ENCODE data around the gene ACSF2.

The ACSF2 gene

DNA sequence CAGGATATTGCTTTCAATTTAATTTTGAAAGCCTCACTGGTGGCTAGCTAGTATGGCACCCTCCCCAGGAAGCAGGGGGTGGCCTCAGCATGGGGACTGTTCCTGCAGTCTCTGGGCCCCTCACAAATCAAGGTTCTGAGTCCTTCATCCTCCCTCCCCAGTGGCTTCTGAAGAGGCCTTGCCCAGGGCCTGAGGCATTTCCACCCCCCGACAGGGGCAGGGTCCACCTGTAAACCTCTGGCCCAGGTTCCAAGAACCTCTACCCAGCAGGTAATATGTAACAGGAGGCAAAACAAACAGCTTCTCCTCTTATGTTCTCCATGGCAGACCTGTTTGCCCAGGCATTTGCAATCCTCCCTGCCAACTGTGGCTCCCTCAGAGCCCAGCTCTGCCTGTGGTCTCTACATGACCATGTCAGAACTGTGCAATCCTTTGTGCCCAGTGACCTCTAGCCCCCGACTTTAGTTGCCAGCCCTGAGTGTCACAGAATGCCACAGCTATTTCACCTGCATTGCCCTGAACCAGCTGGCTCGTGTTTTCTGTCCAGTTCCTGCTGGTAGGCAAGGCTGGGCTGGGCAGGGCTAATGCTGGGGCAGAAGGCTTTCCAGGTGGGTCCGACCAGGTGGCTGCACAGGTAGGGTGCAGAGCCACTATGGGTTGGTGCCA, 14.3 kb downstream of the ACSF2 start:
- no peak for DNase-seq (ENCODE audit: low read depth)

DNA sequence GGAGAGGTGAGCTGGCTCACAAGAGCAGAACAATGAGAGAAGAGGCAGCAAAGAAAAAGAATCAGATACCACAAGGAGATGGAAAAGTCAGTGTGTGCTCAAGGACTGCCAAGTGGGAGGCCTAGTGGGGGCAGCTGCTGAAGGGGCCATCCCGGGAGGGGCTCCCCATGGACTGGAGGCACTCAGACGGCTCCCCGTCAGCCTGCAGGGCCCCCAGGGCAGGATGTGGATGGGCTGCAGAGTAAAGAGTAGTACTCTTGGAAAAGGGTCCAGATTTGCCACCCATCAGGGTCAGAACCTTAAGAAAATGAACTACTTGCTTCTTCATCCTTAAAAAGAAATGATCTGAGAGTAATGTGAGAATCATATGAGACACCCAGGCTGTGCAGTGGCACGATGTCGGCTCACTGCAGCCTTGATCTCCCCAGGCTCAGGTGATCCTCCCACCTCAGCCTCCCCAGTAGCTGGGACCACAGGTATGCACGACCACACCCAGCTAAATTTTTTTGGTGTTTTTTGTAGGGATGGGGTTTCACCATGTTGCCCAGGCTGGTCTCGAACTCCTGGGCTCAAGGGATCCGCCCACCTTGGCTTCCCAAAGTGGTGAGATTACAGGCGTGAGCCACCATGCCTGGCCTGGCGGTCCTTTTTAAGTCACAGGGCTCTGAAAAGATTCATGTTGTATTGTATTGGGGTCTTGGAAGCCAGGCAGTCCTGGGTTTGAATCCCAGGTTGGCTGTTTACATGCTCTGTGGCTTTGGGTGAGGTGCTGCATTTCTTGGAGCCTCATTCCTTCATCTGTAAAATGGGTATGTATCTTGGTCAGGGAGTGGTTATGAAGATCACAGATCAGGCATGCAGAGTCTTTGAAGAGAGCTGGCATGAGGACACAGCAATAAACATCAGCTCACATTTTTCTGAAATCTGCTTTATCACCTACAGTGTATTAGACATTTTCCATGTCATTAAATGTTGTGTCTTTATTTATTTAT, 15.1 kb downstream of the ACSF2 start:
- DNase-seq (ENCODE audit: low read depth) = no peak

DNA sequence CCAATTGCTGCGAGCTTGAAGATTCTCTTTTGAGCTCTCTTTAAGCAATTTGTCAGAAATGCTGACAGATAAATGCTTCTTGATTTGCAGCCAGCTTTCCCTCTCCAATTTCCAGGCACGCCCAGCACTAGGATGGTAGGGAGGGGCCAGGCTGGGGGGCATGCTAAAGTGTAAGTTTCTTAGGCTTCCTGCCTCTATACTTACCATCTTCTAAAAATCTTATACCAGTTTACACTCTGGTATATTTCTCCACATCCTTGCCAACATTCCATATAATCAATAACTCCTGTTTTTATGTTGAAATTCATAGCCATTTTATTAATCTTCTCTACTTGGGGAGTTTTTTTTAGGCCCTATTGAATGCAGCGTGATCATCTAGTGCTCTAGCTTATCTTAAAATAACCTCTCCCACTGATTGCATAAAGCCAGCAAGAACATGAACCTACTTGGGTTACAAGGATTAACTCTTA, 17.5 kb downstream of the ACSF2 start:
- DNase-seq (ENCODE audit: low read depth) = peak; percentile 71

DNA sequence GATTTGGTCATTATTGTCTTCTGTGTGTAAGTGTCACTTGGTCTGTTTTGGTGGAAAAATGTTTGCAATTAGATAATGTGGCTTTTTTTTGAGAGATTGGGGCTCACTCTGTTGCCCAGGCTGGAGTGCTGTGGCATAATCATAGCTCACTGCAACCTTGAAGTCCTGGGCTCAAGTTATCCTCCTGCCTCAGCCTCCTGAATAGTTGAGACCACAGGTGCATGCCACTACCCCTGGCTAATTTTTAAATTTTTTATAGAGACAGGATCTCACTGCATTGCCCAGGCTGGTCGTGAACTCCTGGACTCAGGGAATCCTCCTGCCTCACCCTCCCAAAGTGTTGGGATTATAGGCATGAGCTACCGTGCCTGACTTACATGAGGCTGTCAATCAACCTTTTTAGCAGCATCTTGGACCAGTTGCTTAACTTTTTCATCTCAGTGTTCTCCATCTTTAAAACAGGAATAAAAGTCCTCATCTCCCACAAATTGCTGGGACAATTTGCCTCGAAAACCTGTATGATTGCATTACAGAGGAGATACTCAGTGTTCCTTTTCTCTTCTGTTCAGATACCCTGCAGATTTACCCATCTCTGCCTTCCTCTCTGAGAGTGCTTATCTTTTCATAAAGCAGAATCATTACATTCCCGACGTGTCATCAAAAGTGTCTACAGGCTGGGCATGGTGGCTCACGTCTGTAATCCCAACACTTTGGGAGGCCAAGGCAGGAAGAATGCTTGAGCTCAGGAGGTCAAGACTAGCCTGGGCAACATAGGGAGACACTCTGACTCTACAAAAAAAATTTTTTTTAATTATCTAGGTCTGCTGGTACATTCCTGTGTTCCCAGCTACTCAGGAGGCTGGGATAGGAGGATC, 19.1 kb downstream of the ACSF2 start:
- no peak for DNase-seq (ENCODE audit: low read depth)

DNA sequence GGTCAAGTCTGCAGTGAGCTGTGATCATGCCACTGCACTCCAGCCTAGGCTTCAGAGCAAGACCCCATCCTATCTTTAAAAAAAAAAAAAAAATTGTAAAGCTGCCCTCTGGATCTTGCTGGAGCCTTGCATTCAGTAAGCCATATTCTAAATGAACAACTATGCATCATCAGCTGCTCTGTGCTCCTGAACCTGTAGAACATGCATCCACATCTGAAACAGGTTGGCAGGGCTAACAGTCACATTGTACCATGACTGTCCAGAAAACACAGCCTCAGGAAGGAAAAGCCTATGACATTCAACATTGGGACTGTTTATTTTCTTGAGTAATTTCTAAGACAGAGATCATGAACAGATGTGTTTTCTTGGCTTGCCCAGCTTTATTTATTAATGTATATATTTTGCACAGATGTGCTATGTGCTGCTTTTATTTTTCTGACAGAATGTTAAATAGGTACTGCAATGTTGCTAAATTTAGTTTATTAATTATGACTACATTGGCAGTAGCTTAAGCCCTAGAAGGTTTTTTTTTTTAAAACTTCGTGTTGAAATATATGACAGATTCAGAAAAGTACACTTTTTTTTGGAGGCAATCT, 19.8 kb downstream of the ACSF2 start:
- no peak for DNase-seq (ENCODE audit: low read depth)

DNA sequence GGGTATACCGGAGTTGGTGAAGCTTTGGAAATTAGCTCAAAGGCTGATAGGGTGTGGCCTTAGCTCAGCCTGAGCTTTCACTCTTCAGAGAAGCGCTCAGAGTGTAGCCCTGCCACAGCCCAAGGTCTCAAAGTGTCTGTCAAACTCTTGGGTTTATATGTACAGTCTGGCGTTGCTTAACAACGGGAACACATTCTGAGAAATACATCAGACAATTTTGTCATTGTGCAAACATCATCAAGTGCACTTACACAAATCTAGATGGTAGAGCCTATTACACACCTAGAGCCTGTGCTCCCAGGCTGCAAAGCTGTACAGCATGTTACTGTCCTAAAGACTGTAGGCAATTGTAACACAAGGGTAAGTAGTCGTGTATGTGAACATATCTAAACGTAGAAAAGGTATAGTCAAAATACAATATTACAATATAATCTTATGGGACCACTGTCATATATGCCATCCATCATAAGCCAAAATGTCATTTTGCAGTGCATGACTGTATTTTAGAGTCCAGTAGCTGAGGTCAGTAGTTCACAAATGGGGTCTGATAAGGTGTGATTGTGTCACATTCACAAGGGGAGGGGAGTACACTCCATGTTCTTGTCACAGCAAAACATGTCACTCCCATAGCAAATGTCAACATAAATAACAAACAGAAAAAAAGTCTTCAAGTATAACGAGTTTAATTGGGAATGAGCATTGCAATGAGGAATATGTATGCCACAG, 22.0 kb downstream of the ACSF2 start:
- DNase-seq (ENCODE audit: low read depth) = peak; percentile 13

DNA sequence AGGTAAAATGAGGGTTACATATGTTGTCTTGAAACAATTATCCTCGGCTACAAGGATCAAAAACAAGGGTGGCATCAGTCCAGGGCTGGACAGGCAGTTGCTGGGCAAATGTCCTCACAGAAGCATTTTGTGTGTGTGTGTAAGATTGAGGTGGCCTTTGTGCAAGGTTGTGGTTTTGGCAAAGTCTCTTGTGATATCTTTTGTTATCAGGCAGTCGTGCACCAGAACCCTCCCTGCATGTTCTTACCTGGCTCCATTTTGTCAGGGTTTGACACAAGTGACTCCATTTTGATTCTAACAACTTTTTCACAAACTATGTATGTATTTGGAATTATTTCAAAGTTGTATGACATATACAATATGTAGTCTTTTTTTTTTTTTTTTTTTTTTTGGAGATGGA, 22.6 kb downstream of the ACSF2 start:
- DNase-seq (ENCODE audit: low read depth) = no peak

DNA sequence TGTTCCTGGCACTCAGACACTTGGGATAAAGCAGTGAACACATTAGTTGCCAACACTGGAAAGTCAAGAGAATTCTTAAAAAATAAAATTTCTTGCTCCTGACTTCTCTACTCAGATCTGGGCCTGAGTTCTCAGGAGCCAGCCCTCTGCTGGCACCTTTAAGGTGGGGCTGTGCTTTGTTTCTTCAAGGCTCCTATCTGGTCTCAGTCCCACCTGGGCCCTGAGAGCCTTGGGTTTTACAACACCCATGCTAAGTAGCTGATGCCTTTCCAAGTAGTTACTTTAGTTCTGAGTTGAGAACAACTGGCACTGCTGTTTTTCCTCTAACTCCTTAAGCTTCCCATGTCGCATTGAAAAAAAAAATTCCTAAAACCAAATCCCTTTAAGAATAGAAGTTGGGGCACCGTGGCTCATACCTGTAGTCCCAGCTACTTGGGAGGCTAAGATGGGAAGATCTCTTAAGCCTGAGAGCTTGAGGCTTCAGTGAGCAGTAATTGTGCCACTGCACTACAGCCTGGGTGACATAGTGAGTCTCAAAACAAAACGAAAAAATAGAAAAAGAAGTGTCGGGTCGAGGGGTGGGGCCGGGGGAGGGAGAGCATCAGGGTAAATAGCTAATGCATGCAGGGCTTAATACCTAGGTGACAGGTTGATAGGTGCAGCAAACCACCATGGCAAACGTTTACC, 26.1 kb downstream of the ACSF2 start:
- DNase-seq (ENCODE audit: low read depth) = no peak

DNA sequence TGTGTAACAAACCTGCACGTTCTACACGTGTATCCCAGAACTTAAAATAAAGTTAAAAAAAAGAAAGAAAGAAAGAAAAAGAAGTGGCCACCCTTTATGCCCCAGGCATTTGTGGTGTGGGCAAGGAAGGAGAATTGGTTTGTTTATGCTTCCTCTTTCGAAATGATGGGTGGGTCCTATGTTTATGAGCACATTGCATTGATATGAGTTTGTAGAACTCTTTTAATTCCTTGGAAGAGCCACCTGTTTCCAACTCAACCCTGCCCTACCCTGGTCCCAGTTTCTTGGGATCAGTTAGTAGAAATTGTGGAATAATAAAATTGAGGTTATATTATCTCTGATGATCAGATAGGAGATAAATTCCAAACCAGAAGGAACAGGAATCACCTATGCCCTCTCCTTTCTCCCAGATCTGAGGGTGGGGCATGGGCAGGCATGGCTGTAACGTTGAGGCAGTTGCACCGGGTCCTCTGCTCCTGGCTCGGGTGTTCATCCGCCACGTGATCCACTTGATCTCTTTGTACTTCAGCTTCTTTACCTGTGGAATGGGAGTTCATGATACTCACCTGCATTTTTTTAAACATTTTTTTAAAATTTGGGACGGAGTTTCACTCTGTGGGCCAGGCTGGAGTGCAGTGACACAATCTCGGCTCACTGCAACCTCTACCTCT, 26.7 kb downstream of the ACSF2 start:
- DNase-seq (ENCODE audit: low read depth) = peak; percentile 31

DNA sequence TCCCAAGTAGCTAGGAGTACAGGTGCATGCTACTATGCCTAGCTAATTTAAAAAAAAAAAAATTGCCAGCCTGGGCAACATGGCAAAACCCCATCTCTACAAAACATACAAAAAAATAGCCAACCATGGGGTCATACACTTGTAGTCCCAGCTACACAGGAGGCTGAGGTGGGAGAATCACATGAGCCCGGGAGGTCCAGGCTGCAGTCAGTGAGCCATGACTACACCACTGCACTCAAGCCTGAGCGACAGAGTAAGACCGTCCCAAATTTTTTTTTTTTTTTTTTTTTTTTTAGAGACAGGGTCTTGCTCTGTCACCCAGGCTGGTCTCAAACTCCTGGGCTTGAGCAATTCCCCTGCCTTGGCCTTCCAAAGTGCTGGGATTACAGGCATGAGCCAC, 27.9 kb downstream of the ACSF2 start:
- no peak for DNase-seq (ENCODE audit: low read depth)

DNA sequence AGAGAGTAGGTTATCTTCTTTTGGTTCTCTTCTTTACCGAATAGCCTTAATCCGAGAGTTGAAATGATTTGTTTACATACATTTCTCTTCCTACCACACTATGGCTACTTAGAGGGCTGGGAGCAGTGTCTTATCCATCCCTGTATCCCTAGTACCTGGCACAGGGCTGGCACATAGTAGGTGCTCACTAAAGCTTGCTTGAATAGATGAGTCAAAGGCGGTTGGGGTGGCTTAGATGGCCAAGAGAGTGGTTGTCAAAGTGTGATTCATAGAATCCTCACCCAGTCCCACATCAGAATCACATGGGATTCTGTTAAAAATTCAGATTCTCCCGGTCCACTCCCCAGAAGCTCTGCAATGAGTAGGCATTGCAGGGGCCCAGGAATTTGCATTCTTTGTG, 31.6 kb downstream of the ACSF2 start:
- no peak for DNase-seq (ENCODE audit: low read depth)

DNA sequence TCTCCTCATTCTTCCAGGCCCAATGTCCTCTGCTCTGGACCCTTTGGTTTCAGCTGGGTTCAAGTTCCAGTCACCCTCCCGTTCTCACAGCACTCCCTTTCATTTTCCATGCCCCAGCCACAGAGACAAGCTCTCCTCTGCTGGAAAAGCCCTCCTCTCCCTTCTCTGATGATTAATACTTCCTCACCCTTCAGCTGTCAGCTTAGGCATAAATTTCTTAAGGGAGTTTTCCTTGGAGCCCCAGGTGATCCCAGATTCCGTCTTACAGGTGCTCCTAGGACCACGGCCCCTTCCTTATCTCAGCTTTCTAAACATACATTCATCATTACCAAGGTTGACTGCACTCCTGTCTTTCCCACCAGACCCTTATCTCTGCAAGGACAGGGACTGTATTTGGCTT, 32.3 kb downstream of the ACSF2 start:
- DNase-seq (ENCODE audit: low read depth) = no peak

DNA sequence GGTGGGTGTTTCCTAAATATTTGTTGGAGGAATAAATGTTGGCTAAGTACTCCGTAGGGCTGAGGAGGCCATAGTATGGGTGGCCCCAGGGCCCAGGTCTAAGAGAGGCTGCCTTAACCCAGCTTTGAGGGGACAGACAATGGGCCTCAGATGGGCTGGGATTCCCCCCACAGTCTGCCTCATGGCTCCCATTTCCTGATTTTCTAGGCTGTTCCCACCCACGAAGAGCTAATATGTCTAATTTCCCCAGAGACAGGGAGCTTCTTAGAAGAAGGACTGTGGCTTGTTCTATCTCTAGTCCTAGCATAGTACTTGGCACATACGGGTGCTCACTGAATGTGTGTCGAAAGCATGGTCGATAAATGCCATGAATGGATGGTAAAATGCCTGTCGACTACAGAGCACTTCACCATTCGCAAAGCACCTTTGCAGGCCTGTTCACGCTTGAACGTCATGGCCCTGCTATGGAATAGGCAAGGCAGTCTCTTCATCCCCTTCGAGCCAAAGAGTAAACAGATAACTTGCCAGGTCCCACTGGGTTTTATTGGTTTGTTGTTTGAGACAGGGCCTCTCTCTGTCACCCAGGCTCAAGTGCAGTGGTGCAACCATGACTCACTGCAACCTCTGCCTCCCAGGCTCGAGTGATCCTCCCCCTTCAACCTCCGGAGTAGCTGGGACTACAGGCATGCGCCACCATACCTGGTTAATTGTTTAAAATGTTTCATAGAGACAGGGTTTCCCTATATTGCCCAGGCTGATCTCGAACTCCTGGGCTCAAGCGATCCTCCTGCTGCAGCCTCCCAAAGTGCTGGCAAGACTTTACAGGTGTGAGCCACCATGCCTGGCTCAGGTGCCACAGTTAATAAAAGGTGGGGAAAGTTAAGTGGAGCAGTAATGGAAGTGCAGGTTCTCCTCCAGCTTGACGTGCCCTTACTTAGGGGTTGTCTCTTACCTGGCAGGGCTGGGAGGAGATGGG, 33.0 kb downstream of the ACSF2 start:
- peak; percentile 67 for DNase-seq (ENCODE audit: low read depth)

DNA sequence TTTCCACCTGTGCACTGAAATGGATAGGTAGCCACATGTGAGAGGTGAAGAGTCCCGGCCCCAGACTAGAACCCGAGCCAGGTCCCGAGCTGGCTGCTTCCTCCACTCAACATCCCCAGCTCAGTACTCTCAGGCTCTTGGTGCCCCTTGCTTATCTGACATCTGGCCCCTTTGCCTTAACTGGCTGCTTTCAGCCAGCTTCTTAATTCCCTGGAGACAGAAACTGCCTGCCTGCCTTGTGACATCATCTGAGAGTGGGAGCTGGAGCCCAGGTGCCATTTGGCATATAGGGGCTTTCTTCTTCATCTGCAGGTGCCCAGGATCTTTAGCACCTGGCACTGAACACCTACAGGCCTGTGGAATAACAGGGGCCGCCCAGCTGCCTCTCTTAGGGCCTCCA, 33.7 kb downstream of the ACSF2 start:
- DNase-seq (ENCODE audit: low read depth) = no peak

DNA sequence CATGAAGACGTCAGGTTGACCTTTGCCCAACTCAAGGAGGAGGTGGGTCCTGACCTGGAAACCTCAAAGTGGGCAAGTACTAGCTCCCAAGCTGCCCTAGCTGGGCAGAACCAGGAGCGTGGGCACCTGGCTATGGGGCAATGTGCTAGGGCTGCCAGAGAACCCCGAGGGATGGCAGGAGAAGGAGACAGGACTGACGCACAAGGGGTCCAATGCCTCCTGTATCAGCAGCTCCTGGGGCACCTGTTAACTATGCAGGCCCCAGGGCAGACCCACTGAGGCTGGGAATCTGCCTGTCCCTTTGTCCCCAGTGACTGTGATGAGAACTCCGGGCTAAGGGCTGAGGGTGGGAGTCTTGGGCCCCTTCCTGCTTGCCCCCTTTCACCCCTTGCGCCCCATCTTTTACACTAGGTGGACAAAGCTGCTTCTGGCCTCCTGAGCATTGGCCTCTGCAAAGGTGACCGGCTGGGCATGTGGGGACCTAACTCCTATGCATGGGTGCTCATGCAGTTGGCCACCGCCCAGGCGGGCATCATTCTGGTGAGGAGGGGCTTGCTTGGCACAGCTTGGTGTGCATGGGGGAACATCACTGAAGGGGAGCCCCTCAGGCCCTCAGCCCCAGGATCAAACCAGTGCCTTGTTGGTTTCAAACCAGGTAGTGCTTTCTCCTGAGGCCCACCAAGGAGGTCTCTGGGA, 35.0 kb downstream of the ACSF2 start:
- no peak for DNase-seq (ENCODE audit: low read depth)

DNA sequence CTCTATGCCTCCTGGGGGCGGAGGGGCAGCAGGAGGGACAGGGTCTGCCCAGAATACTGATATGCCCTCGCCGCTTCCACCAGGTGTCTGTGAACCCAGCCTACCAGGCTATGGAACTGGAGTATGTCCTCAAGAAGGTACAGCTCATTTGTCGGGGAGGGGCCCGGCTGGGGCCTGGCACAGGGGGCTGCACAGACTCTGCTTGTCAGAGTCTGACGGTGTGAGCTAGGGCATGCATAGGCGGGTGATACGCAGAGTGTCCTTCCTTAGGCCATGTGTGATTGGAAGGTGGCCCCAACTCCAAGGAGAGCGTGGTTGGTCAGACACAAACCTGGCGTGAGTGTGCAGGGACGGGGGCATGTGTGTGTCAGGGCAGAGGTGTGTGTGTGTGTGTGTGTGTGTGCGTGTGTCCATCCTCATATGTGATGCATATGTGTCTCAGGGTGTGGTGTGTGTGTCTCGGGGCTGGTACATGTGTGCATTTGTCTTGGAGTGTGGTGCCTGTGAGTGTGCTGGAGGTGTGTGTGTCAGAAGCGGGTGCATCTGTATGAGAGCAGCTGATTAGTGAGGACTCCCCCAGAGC, 35.6 kb downstream of the ACSF2 start:
- DNase-seq (ENCODE audit: low read depth) = no peak

DNA sequence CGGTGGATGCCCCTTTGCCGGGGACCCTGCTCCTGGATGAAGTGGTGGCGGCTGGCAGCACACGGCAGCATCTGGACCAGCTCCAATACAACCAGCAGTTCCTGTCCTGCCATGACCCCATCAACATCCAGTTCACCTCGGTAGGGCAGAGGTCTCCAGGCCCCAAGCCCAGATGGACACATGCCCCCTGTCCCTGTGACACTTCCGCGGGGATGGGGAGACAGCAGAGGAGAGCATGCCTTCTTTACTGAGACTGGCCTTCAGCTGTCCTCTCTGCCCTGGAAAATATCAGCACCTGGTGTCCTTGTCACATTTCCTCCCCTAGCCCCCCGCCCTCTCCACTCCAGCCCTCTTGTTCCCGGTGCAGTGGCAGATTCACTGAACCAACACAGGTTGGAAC, 36.4 kb downstream of the ACSF2 start:
- no peak for DNase-seq (ENCODE audit: low read depth)

DNA sequence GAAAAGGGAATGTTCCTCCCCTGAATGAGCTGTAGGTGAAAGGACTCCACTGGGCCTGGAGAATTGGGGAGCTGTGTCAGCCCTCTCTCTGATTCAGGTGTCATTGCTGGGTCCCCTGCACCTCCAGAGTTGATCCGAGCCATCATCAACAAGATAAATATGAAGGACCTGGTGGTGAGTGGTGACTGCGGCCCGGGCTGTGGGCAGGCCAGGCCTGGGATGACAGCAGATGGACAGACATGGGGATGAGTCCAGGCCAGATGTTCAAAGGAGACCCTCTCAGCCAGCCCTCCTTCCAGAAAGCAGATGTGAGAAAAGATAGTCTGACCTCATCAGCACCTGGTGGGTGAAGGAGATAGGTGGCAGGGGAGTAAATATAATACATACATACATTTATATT, 38.1 kb downstream of the ACSF2 start:
- DNase-seq (ENCODE audit: low read depth) = no peak
